HUES6 (cell line): ENCODE measurements around the gene CBX6.
A peak's percentile ranks its signal among the peaks of the same experiment; 100 is the strongest.

Experiments
- H3K27ac ChIP-seq: 2 replicates; pipeline ENCODE4 v1.7.0; 2013; ENCODE audit warnings: low read depth, mild to moderate bottlenecking, low read length, inconsistent platforms
- H3K27me3 ChIP-seq: 2 replicates; pipeline ENCODE4 v1.6.1; 2013; ENCODE audit warnings: low read length; ENCODE audit not compliant: control insufficient read depth, insufficient read depth
- H3K36me3 ChIP-seq: 2 replicates; pipeline ENCODE4 v1.6.1; 2013; ENCODE audit warnings: low read length; ENCODE audit not compliant: control insufficient read depth, insufficient read depth
- H3K4me1 ChIP-seq: 2 replicates; pipeline ENCODE4 v1.6.1; 2013; ENCODE audit warnings: low read length; ENCODE audit not compliant: control insufficient read depth, insufficient read depth
- H3K4me3 ChIP-seq: 2 replicates; pipeline ENCODE4 v1.5.1; 2013; ENCODE audit warnings: low read depth, low read length
- H3K9ac ChIP-seq: one replicate; pipeline ENCODE4 v1.6.1; 2013; ENCODE audit warnings: mild to moderate bottlenecking, low read length
- H3K9me3 ChIP-seq: 2 replicates; pipeline ENCODE4 v1.6.1; 2013; ENCODE audit warnings: low read depth, low read length; ENCODE audit not compliant: control insufficient read depth, insufficient read depth

CBX6 gene

GRCh38 chr22:38890377-38890776, 18.4 kb upstream of the CBX6 start:
- Histone ChIP-seq H3K9ac (no peak overlapping the region), H3K4me3 (no peak overlapping the region), H3K36me3 (no peaks in the 10 kb centered on the region), H3K27me3 (no peaks in the 10 kb centered on the region), H3K27ac (no peak overlapping the region), H3K4me1 (no peaks in the 10 kb centered on the region), H3K9me3 (0 out of 2 replicates have a peak, but pooled peaks cover 3% of the 10 kb centered on the region)

- no peaks in the 10 kb centered on the region for H3K36me3 ChIP-seq
- H3K4me1 ChIP-seq = no peaks in the 10 kb centered on the region
- H3K27ac ChIP-seq = no peak overlapping the region
- H3K9ac ChIP-seq = no peak overlapping the region
- 0 out of 2 replicates have a peak, but pooled peaks cover 3% of the 10 kb centered on the region for H3K9me3 ChIP-seq
- H3K27me3 ChIP-seq = no peaks in the 10 kb centered on the region
- no peak overlapping the region for H3K4me3 ChIP-seq
Measured at GRCh38 chr22:38886333-38886732, 14.3 kb upstream of the CBX6 start.

- Histone ChIP-seq H3K9ac (no peak overlapping the region), H3K27ac (no peak overlapping the region), H3K36me3 (no peaks in the 10 kb centered on the region), H3K4me3 (no peak overlapping the region), H3K4me1 (no peaks in the 10 kb centered on the region), H3K9me3 (0 out of 2 replicates have a peak, but pooled peaks cover 3% of the 10 kb centered on the region), H3K27me3 (no peaks in the 10 kb centered on the region)
Measured at GRCh38 chr22:38882972-38883622, 11.1 kb upstream of the CBX6 start.

DNA sequence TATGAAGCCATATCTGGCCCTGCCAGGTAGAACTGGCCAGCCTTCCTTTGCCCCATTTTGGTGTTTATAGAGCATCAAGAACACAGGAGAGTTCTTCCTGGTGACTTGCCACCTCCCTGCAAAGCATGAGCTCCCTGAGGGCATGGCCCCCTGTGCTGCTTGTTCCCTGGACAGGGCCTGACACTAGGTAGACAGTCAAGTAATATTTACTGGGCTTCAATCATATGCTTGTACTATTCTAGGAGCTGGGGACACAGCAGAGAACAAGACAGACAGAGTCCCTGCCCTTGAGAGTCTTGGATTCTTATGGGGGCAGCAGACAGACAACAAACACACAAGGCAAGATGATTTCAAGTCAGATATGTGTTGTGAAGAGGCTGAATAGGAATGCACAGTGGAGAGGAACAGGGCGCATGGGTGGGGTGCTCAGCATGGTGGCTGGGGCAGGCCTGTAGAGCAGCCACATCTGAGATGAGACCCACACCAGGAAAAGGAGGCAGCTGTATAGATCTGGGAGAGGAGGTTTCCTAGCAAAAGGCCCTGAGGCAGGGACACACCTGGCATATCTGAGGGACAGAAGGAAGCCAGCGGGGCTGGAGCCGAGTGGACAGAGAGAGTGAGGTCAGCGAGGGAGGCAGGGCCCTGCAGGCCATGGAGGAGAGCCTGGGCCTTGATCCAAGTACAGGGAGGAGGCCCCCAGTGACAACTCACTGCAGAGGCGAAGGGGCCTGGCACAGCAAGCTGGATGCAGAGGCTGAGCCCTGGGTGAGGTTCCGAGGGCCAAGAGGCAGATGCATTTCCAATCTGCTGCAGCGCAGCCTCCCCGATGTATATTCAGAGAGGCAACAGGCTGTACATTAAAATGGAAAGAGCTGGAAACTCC, 10.2 kb upstream of the CBX6 start:
- H3K4me1 ChIP-seq = no peaks in the 10 kb centered on the region
- H3K9ac ChIP-seq = no peak overlapping the region
- H3K4me3 ChIP-seq = no peak overlapping the region
- no peaks in the 10 kb centered on the region for H3K27me3 ChIP-seq
- H3K27ac ChIP-seq = no peak overlapping the region
- no peaks in the 10 kb centered on the region for H3K36me3 ChIP-seq
- no peaks in the 10 kb centered on the region for H3K9me3 ChIP-seq

GRCh38 chr22:38881464-38881871, 9.5 kb upstream of the CBX6 start:
- no peaks in the 10 kb centered on the region for H3K9me3 ChIP-seq
- 0 out of 2 replicates have a peak, but pooled peaks cover under 1% of the 10 kb centered on the region for H3K4me1 ChIP-seq
- no peaks in the 10 kb centered on the region for H3K36me3 ChIP-seq
- no peak overlapping the region for H3K27ac ChIP-seq
- H3K27me3 ChIP-seq = no peaks in the 10 kb centered on the region
- no peak overlapping the region for H3K9ac ChIP-seq
- no peak overlapping the region for H3K4me3 ChIP-seq

GRCh38 chr22:38879961-38880360, 7.9 kb upstream of the CBX6 start:
- Histone ChIP-seq H3K27me3 (peaks cover 2% of the 10 kb centered on the region; the same call in 1 of the 2 replicates), H3K4me1 (peaks cover 6% of the 10 kb centered on the region; the same call in 1 of the 2 replicates), H3K9ac (no peak overlapping the region), H3K4me3 (no peak overlapping the region), H3K27ac (no peak overlapping the region), H3K9me3 (no peaks in the 10 kb centered on the region), H3K36me3 (no peaks in the 10 kb centered on the region)

GRCh38 chr22:38879108-38879729, 7.2 kb upstream of the CBX6 start:
- Histone ChIP-seq H3K4me1 (peaks cover 6% of the 10 kb centered on the region; the same call in 1 of the 2 replicates), H3K27me3 (peaks cover 7% of the 10 kb centered on the region; the same call in 1 of the 2 replicates), H3K9ac (no peak overlapping the region), H3K9me3 (no peaks in the 10 kb centered on the region), H3K4me3 (no peak overlapping the region), H3K36me3 (no peaks in the 10 kb centered on the region), H3K27ac (no peak overlapping the region)

GRCh38 chr22:38878001-38878400, 6.0 kb upstream of the CBX6 start:
- Histone ChIP-seq H3K4me1 (peaks cover 18% of the 10 kb centered on the region), H3K36me3 (no peaks in the 10 kb centered on the region), H3K4me3 (no peak overlapping the region), H3K9ac (no peak overlapping the region), H3K9me3 (no peaks in the 10 kb centered on the region), H3K27ac (no peak overlapping the region), H3K27me3 (peaks cover 20% of the 10 kb centered on the region; the same call in 1 of the 2 replicates)

GRCh38 chr22:38874529-38875222, 2.7 kb upstream of the CBX6 start:
- H3K9ac ChIP-seq = no peak overlapping the region
- no peak overlapping the region for H3K4me3 ChIP-seq
- H3K27me3 ChIP-seq = peaks cover 20% of the 10 kb centered on the region; the same call in 1 of the 2 replicates
- peaks cover 4% of the 10 kb centered on the region for H3K36me3 ChIP-seq
- no peak overlapping the region for H3K27ac ChIP-seq
- H3K9me3 ChIP-seq = no peaks in the 10 kb centered on the region
- H3K4me1 ChIP-seq = peaks cover 24% of the 10 kb centered on the region

DNA sequence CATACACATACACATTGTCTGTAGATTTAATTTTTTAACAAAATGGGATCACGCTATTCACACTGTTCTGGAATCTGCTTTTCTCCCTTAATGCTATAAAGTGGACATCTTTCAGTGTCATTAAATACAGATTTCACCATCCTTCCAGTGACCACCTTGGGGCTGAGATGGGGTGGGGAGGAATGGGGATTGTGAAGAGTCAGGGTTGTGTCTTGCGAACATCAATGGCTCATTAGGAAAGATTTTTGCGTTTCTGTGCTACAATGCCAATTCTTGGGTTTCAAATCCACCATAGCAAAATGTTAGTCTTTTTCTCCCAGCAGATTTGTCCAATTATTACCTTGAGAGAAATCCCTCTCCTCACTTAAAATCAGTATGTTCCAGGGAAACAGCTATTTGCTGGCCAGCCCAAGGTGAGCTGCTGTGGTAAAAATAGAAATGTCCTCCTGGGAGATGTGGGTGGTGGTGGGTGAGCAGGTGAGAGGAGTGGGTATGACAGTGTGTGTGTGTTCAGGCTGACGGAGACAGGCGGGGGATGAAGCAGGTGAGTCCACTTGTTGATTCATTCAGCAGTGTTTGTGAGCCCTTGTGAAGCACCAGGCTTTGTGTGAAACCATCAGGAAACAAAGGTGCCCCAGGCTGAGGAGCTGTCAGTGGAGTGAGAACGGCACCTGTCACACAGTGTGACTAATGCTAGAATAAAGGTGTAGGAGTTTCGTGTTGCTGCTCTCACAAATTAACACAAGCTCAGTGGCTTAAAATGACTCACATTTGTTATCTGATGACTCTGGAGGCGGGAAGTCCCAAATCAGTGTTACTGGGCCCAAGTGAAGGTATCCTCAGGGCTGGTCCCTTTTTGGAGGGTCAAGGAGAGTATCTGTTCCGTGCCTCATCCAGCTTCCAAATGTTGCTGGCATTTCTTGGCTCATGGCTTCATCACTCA, 1.7 kb upstream of the CBX6 start:
- Histone ChIP-seq H3K36me3 (peaks cover 7% of the 10 kb centered on the region), H3K4me3 (peak overlapping the region; percentile 92), H3K27ac (no peak overlapping the region), H3K9me3 (no peaks in the 10 kb centered on the region), H3K27me3 (peaks cover 20% of the 10 kb centered on the region; the same call in 1 of the 2 replicates), H3K4me1 (peaks cover 27% of the 10 kb centered on the region), H3K9ac (peak overlapping the region; percentile 80)
